HG02938 (cell line): ENCODE measurements around the gene PAQR6.

Source experiments
- ATAC-seq: cut with Tn5 transposase; IDR thresholded peaks from one replicate; pipeline ENCODE4 v1.9.1; 2021; ENCODE audit warnings: mild to moderate bottlenecking, moderate library complexity; ENCODE audit not compliant: unreplicated experiment

The PAQR6 gene

DNA sequence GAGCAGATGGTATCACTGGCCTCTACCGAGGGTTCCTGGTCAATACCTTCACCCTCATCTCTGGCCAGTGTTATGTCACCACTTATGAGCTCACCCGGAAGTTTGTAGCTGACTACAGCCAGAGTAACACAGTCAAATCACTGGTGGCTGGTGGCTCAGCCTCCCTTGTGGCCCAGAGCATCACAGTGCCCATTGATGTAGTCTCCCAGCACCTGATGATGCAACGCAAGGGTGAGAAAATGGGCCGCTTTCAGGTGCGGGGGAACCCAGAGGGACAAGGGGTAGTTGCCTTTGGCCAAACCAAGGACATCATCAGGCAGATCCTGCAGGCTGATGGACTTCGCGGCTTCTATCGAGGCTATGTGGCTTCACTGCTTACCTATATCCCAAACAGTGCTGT is 47.8 kb downstream of the PAQR6 start:
- no peak for ATAC-seq

GRCh38 chr1:156198831-156199349 is 49.0 kb downstream of the PAQR6 start:
- ATAC-seq: no peak

GRCh38 chr1:156196445-156196844 is 51.4 kb downstream of the PAQR6 start:
- ATAC-seq: no peak

GRCh38 chr1:156195853-156196252 is 52.0 kb downstream of the PAQR6 start:
- ATAC-seq: no peak

GRCh38 chr1:156194300-156194652 is 53.6 kb downstream of the PAQR6 start:
- ATAC-seq: peak; percentile 3

DNA sequence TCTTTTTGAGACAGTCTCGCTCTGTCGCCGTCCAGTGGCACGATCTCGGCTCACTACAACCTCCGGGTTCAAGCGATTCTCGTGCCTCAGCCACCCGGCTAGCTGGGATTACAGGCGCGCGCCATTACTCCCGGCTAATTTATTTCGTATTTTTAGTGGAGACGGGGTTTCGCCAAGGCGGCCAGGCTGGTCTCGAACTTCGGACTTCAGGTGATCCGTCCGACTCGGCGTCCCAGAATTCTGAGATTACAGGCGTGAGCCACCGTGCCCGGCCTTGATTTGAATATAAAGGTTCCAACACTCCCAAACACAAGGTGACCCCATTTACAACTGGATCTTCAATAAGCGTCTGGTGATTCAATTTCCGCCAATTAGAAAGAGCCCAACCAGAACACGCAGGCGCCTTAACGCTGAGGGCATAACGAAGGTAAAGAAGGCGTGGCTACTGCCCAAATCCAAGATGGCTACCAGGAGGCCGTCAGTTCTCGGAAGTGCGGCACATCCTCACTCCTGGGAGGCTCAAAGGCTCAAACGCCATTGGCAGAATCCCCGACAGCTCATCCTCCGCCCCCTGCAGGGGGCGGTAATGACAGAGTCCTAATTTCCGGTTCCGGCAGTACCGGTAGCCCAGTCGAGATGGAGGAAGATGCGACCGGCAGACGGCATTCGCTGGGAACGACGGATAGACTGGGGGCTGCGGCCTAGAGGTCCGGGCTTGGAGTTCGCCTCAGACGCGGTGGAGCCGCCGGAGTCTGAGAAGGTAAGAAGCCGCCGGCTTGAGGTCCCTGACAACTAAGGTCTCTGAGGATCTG is 54.2 kb downstream of the PAQR6 start, which contains the start of gene SLC25A44:
Gene SLC25A44 (plus strand): TSS at position 617 of the 812 bp plus-strand sequence. CDS start 5,744 bp downstream, outside the sequence.
- peak; percentile 94 for ATAC-seq
